PC-9 (cell line): ENCODE measurements around the gene OBSCN. TPM values are rescaled to one million over a fixed set of nuclear protein-coding genes. Genes with fewer than 3 reads are reported as not detected.

Experiments used
- BruUV-seq: library from RNA; stranded (reverse); fragments of 400-500 nt; replicated peaks from 2 replicates; lab custom pipeline; 2021; lab: Mats Ljungman, UMichigan
- CTCF ChIA-PET: fragments of 300-600 bp; sonication (Branson Sonifier 250); formaldehyde crosslinking; loops from one replicate; lab custom pipeline; 2022; ENCODE audit warnings: antibody characterized with exemption; lab: Charles Lee
- POLR2A ChIA-PET: fragments of 300-600 bp; sonication (Branson Sonifier 250); formaldehyde crosslinking; loops from one replicate; lab custom pipeline; 2022; ENCODE audit warnings: antibody characterized with exemption; ENCODE audit not compliant: unreplicated experiment; lab: Charles Lee
- DNase-seq, 2 experiments: peaks; one replicate each; pipeline versions ENCODE4 v3.0.0 to v3.0.0-alpha.2; 2015 to 2022; ENCODE audit warnings: mixed read lengths in 1 of 2
- H2AFZ ChIP-seq: fragments of 200-600 bp; sonication (generic); 2 replicates; pipeline ENCODE4 v1.8.1; 2017; ENCODE audit warnings: antibody characterized with exemption
- H3F3A ChIP-seq: fragments of 200-600 bp; sonication (generic); 2 replicates; pipeline ENCODE4 v1.8.1; 2017; ENCODE audit warnings: antibody characterized with exemption, mild to moderate bottlenecking, low read depth; ENCODE audit not compliant: insufficient read depth
- H3K27ac ChIP-seq: fragments of 200-600 bp; sonication (generic); 2 replicates; pipeline ENCODE4 v1.6.1; 2016; ENCODE audit warnings: mixed run types
- H3K27me3 ChIP-seq: fragments of 200-600 bp; sonication (generic); 2 replicates; pipeline ENCODE4 v1.6.1; 2016; ENCODE audit warnings: low read depth, mixed run types; ENCODE audit not compliant: insufficient read depth
- H3K36me3 ChIP-seq: fragments of 200-600 bp; sonication (generic); 2 replicates; pipeline ENCODE4 v1.6.1; 2016; ENCODE audit warnings: low read depth, mixed run types
- H3K4me1 ChIP-seq: fragments of 200-600 bp; sonication (generic); replicated peaks from 2 replicates; pipeline ENCODE4 v1.6.1; 2016; ENCODE audit warnings: mixed run types; ENCODE audit not compliant: insufficient read depth
- H3K4me2 ChIP-seq: fragments of 200-600 bp; sonication (generic); 2 replicates; pipeline ENCODE4 v1.6.1; 2017; ENCODE audit warnings: mixed run types
- H3K4me3 ChIP-seq: fragments of 200-600 bp; sonication (generic); 2 replicates; pipeline ENCODE4 v1.6.1; 2016; ENCODE audit warnings: mixed run types
- H3K79me2 ChIP-seq: fragments of 200-600 bp; sonication (generic); 2 replicates; pipeline ENCODE4 v1.6.1; 2017; ENCODE audit warnings: low read depth, mixed run types
- H3K9me2 ChIP-seq: fragments of 200-600 bp; sonication (generic); 2 replicates; pipeline ENCODE4 v1.8.1; 2017; ENCODE audit warnings: mild to moderate bottlenecking; ENCODE audit not compliant: insufficient read depth
- H3K9me3 ChIP-seq: fragments of 200-600 bp; sonication (generic); 2 replicates; pipeline ENCODE4 v1.8.1; 2016; ENCODE audit warnings: low read depth; ENCODE audit not compliant: insufficient read depth
- H4K20me1 ChIP-seq: fragments of 200-600 bp; sonication (generic); 2 replicates; pipeline ENCODE4 v1.8.1; 2017; ENCODE audit not compliant: insufficient read depth
- CTCF ChIP-seq: fragments of 200-600 bp; sonication (generic); conservative IDR thresholded peaks from 2 replicates; pipeline ENCODE4 v1.6.1; 2017; ENCODE audit warnings: mixed run types, antibody characterized with exemption, mild to moderate bottlenecking, moderate library complexity
- EZH2 ChIP-seq: fragments of 200-600 bp; sonication (generic); IDR thresholded peaks from 2 replicates; pipeline ENCODE4 v1.8.0; 2017; ENCODE audit warnings: antibody characterized with exemption, low read depth
- intact Hi-C: fragments of 100-400 bp; cut with micrococcal nuclease; formaldehyde crosslinking; loops from one replicate; pipeline ENCODE4 v1.10.0; 2022; ENCODE audit not compliant: unreplicated experiment
- total RNA-seq: library from RNA; stranded (reverse); gene quantifications from 2 replicates; pipeline ENCODE4 v1.2.3, GENCODE V29; 2021

Gene OBSCN
- total RNA-seq, 1 experiment from 2014 or later: 62.9 TPM

GRCh38 chr1:228366866-228367741, 159.3 kb downstream of the OBSCN start:
- TF ChIP-seq CTCF: no peak
- no peak for TF ChIP-seq EZH2
- no peaks in the 10 kb centered on the region for H3K79me2 ChIP-seq
- no TSS peak for BruUV-seq
- peak overlapping the region; percentile 69 for H3K4me2 ChIP-seq
- ChIA-PET CTCF (no interaction called here), POLR2A (no interaction called here)
- H3K36me3 ChIP-seq: no peaks in the 10 kb centered on the region
- DNase-seq: no peak
- H2AFZ ChIP-seq: no peak overlapping the region
- no peak overlapping the region for H3K4me3 ChIP-seq
- H3K9me3 ChIP-seq: no peaks in the 10 kb centered on the region
- H4K20me1 ChIP-seq: no peaks in the 10 kb centered on the region
- H3K4me1 ChIP-seq: peaks cover 27% of the 10 kb centered on the region
- no peak overlapping the region for H3K27ac ChIP-seq
- H3K9me2 ChIP-seq: no peaks in the 10 kb centered on the region
- H3F3A ChIP-seq: peaks cover 8% of the 10 kb centered on the region; the same call in 1 of the 2 replicates
- intact Hi-C loops: no loop called here
- no peaks in the 10 kb centered on the region for H3K27me3 ChIP-seq

- no peaks in the 10 kb centered on the region for H3K27me3 ChIP-seq
- H3K4me3 ChIP-seq: no peak overlapping the region
- no peak overlapping the region for H2AFZ ChIP-seq
- H3F3A ChIP-seq: peaks cover 8% of the 10 kb centered on the region; the same call in 1 of the 2 replicates
- no peaks in the 10 kb centered on the region for H3K36me3 ChIP-seq
- POLR2A ChIA-PET: interaction anchor here (0.6 kb wide), 2 partner anchors 25 to 202 kb away, joined by 3 read pairs; no protein-coding TSS in a partner anchor
- peak overlapping the region; percentile 69 for H3K4me2 ChIP-seq
- H3K9me3 ChIP-seq: no peaks in the 10 kb centered on the region
- TF ChIP-seq EZH2 (no peak), CTCF (no peak)
- peak in 1 of 2 experiments; percentile 86 for DNase-seq
- CTCF ChIA-PET: no interaction called here
- intact Hi-C loops: no loop called here
- H3K9me2 ChIP-seq: no peaks in the 10 kb centered on the region
- peaks cover 27% of the 10 kb centered on the region for H3K4me1 ChIP-seq
- no peak overlapping the region for H3K27ac ChIP-seq
- BruUV-seq: no TSS peak
- no peaks in the 10 kb centered on the region for H3K79me2 ChIP-seq
- H4K20me1 ChIP-seq: no peaks in the 10 kb centered on the region
These were observed 160.3 kb downstream of the OBSCN start for GRCh38 chr1:228367798-228368791.
